ENCODE results near the gene ENG.

The ENG gene

DNA sequence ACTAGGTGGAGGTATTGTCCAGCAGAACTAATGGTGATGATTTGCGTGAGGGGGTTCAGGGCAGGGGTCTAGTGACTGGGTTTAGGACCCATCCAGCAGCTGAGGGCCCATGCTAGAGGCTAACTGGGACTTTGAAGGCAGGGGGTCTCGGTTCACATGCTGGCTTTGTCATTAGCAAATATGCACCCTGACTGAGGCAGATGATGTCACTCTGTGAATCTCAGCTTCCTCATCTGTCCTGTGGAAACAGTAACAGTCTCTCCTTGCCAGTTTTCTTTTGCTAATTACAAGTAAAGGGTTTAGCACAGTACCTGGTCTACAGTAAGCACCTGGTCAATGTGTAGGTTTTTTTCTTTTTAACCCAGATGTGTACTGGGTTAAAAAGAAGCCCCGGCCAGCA, 81.2 kb downstream of the ENG start:
- TF ChIP-seq TCF4 (CRISPR knock-in tag; IDR thresholded peaks at IDR 0.05; ENCODE audit: borderline replicate concordance) (no peak), TOX (CRISPR knock-in tag; IDR thresholded peaks at IDR 0.05; ENCODE audit: borderline replicate concordance) (no peak), SNAI2 (CRISPR knock-in tag; IDR thresholded peaks at IDR 0.05) (no peak), ZNF565 (CRISPR knock-in tag; conservative IDR thresholded peaks at IDR 0.05; ENCODE audit: low read depth) (no peak), ISL1 (CRISPR knock-in tag; IDR thresholded peaks at IDR 0.05) (no peak), PPARA (CRISPR knock-in tag; IDR thresholded peaks at IDR 0.05; ENCODE audit: borderline replicate concordance) (no peak), ZC3H10 (CRISPR knock-in tag; IDR thresholded peaks at IDR 0.05) (no peak), ARNTL (CRISPR knock-in tag; IDR thresholded peaks at IDR 0.05; ENCODE audit: borderline replicate concordance, low read depth) (no peak), OSR1 (CRISPR knock-in tag; IDR thresholded peaks at IDR 0.05) (no peak), ZFP30 (CRISPR knock-in tag; IDR thresholded peaks at IDR 0.05) (no peak), ZNF8 (CRISPR knock-in tag; IDR thresholded peaks at IDR 0.05) (no peak), ZFP3 (CRISPR knock-in tag; IDR thresholded peaks at IDR 0.05) (no peak), GLIS3 (CRISPR knock-in tag; IDR thresholded peaks at IDR 0.05) (no peak), ZNF70 (CRISPR knock-in tag; IDR thresholded peaks at IDR 0.05) (no peak), CSDC2 (CRISPR knock-in tag; IDR thresholded peaks at IDR 0.05) (no peak), ESRRG (CRISPR knock-in tag; IDR thresholded peaks at IDR 0.05) (no peak)
- TF ChIP-seq, protein P1, sequence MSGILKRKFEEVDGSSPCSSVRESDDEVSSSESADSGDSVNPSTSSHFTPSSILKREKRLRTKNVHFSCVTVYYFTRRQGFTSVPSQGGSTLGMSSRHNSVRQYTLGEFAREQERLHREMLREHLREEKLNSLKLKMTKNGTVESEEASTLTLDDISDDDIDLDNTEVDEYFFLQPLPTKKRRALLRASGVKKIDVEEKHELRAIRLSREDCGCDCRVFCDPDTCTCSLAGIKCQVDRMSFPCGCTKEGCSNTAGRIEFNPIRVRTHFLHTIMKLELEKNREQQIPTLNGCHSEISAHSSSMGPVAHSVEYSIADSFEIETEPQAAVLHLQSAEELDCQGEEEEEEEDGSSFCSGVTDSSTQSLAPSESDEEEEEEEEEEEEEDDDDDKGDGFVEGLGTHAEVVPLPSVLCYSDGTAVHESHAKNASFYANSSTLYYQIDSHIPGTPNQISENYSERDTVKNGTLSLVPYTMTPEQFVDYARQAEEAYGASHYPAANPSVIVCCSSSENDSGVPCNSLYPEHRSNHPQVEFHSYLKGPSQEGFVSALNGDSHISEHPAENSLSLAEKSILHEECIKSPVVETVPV (CRISPR knock-in tag; IDR thresholded peaks at IDR 0.05) = no peak
- TF ChIP-seq, protein P2, sequence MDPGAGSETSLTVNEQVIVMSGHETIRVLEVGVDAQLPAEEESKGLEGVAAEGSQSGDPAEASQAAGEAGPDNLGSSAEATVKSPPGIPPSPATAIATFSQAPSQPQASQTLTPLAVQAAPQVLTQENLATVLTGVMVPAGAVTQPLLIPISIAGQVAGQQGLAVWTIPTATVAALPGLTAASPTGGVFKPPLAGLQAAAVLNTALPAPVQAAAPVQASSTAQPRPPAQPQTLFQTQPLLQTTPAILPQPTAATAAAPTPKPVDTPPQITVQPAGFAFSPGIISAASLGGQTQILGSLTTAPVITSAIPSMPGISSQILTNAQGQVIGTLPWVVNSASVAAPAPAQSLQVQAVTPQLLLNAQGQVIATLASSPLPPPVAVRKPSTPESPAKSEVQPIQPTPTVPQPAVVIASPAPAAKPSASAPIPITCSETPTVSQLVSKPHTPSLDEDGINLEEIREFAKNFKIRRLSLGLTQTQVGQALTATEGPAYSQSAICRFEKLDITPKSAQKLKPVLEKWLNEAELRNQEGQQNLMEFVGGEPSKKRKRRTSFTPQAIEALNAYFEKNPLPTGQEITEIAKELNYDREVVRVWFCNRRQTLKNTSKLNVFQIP (CRISPR knock-in tag; IDR thresholded peaks at IDR 0.05; ENCODE audit: borderline replicate concordance, low read depth) = no peak
- TF ChIP-seq, protein P3, sequence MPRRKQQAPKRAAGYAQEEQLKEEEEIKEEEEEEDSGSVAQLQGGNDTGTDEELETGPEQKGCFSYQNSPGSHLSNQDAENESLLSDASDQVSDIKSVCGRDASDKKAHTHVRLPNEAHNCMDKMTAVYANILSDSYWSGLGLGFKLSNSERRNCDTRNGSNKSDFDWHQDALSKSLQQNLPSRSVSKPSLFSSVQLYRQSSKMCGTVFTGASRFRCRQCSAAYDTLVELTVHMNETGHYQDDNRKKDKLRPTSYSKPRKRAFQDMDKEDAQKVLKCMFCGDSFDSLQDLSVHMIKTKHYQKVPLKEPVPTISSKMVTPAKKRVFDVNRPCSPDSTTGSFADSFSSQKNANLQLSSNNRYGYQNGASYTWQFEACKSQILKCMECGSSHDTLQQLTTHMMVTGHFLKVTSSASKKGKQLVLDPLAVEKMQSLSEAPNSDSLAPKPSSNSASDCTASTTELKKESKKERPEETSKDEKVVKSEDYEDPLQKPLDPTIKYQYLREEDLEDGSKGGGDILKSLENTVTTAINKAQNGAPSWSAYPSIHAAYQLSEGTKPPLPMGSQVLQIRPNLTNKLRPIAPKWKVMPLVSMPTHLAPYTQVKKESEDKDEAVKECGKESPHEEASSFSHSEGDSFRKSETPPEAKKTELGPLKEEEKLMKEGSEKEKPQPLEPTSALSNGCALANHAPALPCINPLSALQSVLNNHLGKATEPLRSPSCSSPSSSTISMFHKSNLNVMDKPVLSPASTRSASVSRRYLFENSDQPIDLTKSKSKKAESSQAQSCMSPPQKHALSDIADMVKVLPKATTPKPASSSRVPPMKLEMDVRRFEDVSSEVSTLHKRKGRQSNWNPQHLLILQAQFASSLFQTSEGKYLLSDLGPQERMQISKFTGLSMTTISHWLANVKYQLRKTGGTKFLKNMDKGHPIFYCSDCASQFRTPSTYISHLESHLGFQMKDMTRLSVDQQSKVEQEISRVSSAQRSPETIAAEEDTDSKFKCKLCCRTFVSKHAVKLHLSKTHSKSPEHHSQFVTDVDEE (CRISPR knock-in tag; IDR thresholded peaks at IDR 0.05) = no peak
- ATAC-seq = no peak

DNA sequence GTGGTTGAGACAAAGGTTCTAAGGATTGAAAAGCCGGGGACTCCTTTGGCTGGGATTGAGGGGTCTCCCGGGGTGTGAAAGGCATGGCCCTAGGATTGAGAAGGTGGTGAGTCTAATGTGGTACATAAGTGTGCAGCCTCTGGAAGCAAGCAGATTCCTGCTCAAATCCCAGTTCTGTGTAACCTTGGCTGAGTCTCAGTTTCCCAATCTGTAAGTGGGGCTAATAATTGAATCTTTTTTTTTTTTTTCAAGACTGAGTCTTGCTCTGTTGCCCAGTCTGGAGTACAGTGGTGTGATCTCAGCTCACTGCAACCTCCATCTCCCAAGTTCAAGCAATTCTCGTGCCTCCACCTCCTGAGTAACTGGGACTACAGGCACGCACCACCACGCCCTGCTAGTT, 81.9 kb downstream of the ENG start:
- no peak for ATAC-seq
- TF ChIP-seq ZNF70 (CRISPR knock-in tag; IDR thresholded peaks at IDR 0.05) (no peak), GLIS3 (CRISPR knock-in tag; IDR thresholded peaks at IDR 0.05) (no peak), ZFP30 (CRISPR knock-in tag; IDR thresholded peaks at IDR 0.05) (no peak), ARNTL (CRISPR knock-in tag; IDR thresholded peaks at IDR 0.05; ENCODE audit: borderline replicate concordance, low read depth) (no peak), SNAI2 (CRISPR knock-in tag; IDR thresholded peaks at IDR 0.05) (no peak), TCF4 (CRISPR knock-in tag; IDR thresholded peaks at IDR 0.05; ENCODE audit: borderline replicate concordance) (no peak), BACH2 (CRISPR knock-in tag; IDR thresholded peaks at IDR 0.05; ENCODE audit: borderline replicate concordance) (no peak), OSR1 (CRISPR knock-in tag; IDR thresholded peaks at IDR 0.05) (no peak), PPARA (CRISPR knock-in tag; IDR thresholded peaks at IDR 0.05; ENCODE audit: borderline replicate concordance) (no peak)
- TF ChIP-seq, protein P2 (CRISPR knock-in tag; IDR thresholded peaks at IDR 0.05; ENCODE audit: borderline replicate concordance, low read depth) = no peak

DNA sequence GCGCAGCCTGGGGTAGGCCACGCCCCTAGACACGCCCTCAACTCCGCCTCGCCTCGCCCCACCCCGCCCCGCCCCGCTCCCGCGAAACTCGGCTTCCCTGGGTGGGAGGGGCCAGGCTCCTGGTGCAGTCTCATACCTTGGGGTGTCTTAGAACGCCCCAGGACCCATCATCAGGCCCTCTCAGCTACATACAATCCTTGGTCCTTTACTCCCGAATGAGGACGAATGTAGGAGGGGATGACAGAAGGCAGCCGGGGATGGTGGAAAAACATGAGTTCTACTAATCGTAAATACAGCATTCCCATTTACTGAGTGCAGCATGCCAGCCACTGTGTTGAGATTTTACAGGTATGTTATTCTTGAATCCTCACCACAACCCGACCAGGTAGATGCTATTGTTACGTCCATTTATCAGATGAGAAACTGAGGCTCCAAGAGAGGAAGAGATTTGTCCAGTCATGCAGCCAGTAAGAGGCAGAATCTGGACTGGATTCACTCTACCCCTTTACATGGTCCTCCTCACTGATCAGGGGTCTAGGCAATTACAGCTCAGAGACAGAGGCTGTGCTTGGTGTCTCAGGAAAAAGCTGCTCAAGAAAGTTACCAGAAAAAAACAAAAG, 82.8 kb downstream of the ENG start:
- ATAC-seq = no peak
- no peak for TF ChIP-seq ZFP3 (CRISPR knock-in tag; IDR thresholded peaks at IDR 0.05)

Measured in SK-N-SH treated with all-trans-retinoic acid at 6 μM for 48 hours (cell line).